ENCODE results near the gene CD44.
A peak's percentile ranks its signal among the peaks of the same experiment; 100 is the strongest.

CD44 gene

GRCh38 chr11:35139722-35140282 lies 831 bp downstream of the CD44 start:
- H3K4me3 ChIP-seq (ENCODE audit: low read length), result peak overlapping the region; percentile 79
- TF ChIP-seq ZNF274 (IDR thresholded peaks at IDR 0.05; ENCODE audit: low read depth, low read length), result no peak

- peak overlapping the region; percentile 79 for H3K4me3 ChIP-seq (ENCODE audit: low read length)
- TF ChIP-seq ZNF274 (IDR thresholded peaks at IDR 0.05; ENCODE audit: low read depth, low read length), result no peak
Measured at GRCh38 chr11:35141071-35141470, 2.1 kb downstream of the CD44 start.

- TF ChIP-seq ZNF274 (IDR thresholded peaks at IDR 0.05; ENCODE audit: low read depth, low read length), result no peak
- peak overlapping the region; percentile 79 for H3K4me3 ChIP-seq (ENCODE audit: low read length)
Measured at GRCh38 chr11:35141571-35141971, 2.6 kb downstream of the CD44 start.

GRCh38 chr11:35142481-35143075 lies 3.6 kb downstream of the CD44 start:
- TF ChIP-seq ZNF274 (IDR thresholded peaks at IDR 0.05; ENCODE audit: low read depth, low read length), result no peak
- H3K4me3 ChIP-seq (ENCODE audit: low read length), result peak overlapping the region; percentile 6; the same call in 1 of the 2 replicates

GRCh38 chr11:35143297-35144135 lies 4.5 kb downstream of the CD44 start:
- no peak overlapping the region; the same call in 1 of the 2 replicates for H3K4me3 ChIP-seq (ENCODE audit: low read length)
- no peak for TF ChIP-seq ZNF274 (IDR thresholded peaks at IDR 0.05; ENCODE audit: low read depth, low read length)

GRCh38 chr11:35144136-35144741 lies 5.3 kb downstream of the CD44 start:
- TF ChIP-seq ZNF274 (IDR thresholded peaks at IDR 0.05; ENCODE audit: low read depth, low read length), result no peak
- peak overlapping the region; percentile 58; the same call in 1 of the 2 replicates for H3K4me3 ChIP-seq (ENCODE audit: low read length)

- peak overlapping the region; percentile 21; the same call in 1 of the 2 replicates for H3K4me3 ChIP-seq (ENCODE audit: low read length)
- no peak for TF ChIP-seq ZNF274 (IDR thresholded peaks at IDR 0.05; ENCODE audit: low read depth, low read length)
Measured at GRCh38 chr11:35144806-35145205, 5.8 kb downstream of the CD44 start.

- peak overlapping the region; percentile 36; the same call in 1 of the 2 replicates for H3K4me3 ChIP-seq (ENCODE audit: low read length)
- TF ChIP-seq ZNF274 (IDR thresholded peaks at IDR 0.05; ENCODE audit: low read depth, low read length), result no peak
Measured at GRCh38 chr11:35145271-35145670, 6.3 kb downstream of the CD44 start.

- no peak for TF ChIP-seq ZNF274 (IDR thresholded peaks at IDR 0.05; ENCODE audit: low read depth, low read length)
- no peak overlapping the region; the same call in 1 of the 2 replicates for H3K4me3 ChIP-seq (ENCODE audit: low read length)
Measured at GRCh38 chr11:35146074-35146521, 7.1 kb downstream of the CD44 start.

GRCh38 chr11:35146711-35147110 lies 7.7 kb downstream of the CD44 start:
- no peak for TF ChIP-seq ZNF274 (IDR thresholded peaks at IDR 0.05; ENCODE audit: low read depth, low read length)

GRCh38 chr11:35147235-35147634 lies 8.3 kb downstream of the CD44 start:
- TF ChIP-seq ZNF274 (IDR thresholded peaks at IDR 0.05; ENCODE audit: low read depth, low read length), result no peak
- H3K4me3 ChIP-seq (ENCODE audit: low read length), result no peak overlapping the region

More at GRCh38 chr11:35146711-35147110, 7.7 kb downstream of the CD44 start:
- H3K4me3 ChIP-seq (ENCODE audit: low read length), result no peak overlapping the region

- no peak for TF ChIP-seq ZNF274 (IDR thresholded peaks at IDR 0.05; ENCODE audit: low read depth, low read length)
- no peak overlapping the region for H3K4me3 ChIP-seq (ENCODE audit: low read length)
Measured at GRCh38 chr11:35148163-35148837, 9.3 kb downstream of the CD44 start.

GRCh38 chr11:35150454-35150853 lies 11.5 kb downstream of the CD44 start:
- TF ChIP-seq ZNF274 (IDR thresholded peaks at IDR 0.05; ENCODE audit: low read depth, low read length), result no peak

GRCh38 chr11:35151241-35151640 lies 12.3 kb downstream of the CD44 start:
- TF ChIP-seq ZNF274 (IDR thresholded peaks at IDR 0.05; ENCODE audit: low read depth, low read length), result no peak
- H3K4me3 ChIP-seq (ENCODE audit: low read length), result no peak overlapping the region

More at GRCh38 chr11:35150454-35150853, 11.5 kb downstream of the CD44 start:
- H3K4me3 ChIP-seq (ENCODE audit: low read length), result no peak overlapping the region
